Ureter (tissue), 1 donor: ENCODE results near the gene ENO4. TPM values are rescaled to one million over a fixed set of nuclear protein-coding genes. Genes with fewer than 3 reads are reported as not detected.

Source experiments
- DNase-seq: peaks from one replicate; pipeline ENCODE4 v3.0.0-alpha.2; 2020; ENCODE audit warnings: low spot score
- total RNA-seq: library from RNA; stranded (reverse); gene quantifications from one replicate; pipeline ENCODE4 v1.2.4, GENCODE V29; 2023
- donor health status: DM: yes; HTN: yes; CAD: no.

Gene ENO4
- total RNA-seq, 1 donor from 2014 or later: 0.73 TPM

GRCh38 chr10:116915340-116915739 is 66.0 kb downstream of the ENO4 start:
- DNase-seq: no peak

DNA sequence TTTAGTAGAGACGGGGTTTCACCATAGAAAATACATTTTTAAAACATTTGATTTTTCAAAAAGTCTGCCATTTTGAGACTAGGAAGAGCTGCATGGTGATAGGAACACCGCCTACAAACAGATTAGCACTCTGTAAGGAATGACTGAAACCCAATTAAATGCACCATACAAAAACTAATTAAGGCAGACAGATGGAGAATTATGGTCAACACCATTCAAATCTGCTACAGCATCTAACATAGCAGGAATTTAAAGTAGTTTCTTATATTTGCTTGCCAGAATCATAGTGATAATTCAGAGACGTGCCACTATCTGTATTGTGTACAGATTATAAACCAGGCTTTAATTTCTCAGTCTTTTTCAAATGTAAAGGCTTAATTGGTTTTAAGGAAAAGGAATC is 68.2 kb downstream of the ENO4 start:
- DNase-seq: no peak

GRCh38 chr10:116918583-116918982 is 69.3 kb downstream of the ENO4 start:
- no peak for DNase-seq

DNA sequence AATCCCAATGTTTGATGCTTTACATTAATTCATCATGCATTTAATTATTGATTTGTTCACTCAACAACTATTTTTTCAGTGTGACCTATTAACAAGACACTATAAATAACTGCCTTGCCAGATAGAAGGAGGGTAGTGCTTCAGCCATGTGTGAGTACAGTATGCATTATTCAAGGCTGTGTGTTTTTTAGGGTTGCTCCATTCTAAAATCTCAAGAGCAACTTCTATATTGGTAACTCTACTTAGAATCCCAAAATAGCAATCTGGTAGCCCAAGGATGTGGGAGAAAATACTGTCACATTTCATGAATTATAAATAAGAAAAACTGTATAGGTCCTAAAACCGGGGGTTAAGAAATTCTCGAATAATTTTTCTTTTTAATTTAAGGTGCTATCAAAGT is 69.9 kb downstream of the ENO4 start:
- DNase-seq: no peak

- no peak for DNase-seq
These were observed 70.4 kb downstream of the ENO4 start for GRCh38 chr10:116919706-116920105.

DNA sequence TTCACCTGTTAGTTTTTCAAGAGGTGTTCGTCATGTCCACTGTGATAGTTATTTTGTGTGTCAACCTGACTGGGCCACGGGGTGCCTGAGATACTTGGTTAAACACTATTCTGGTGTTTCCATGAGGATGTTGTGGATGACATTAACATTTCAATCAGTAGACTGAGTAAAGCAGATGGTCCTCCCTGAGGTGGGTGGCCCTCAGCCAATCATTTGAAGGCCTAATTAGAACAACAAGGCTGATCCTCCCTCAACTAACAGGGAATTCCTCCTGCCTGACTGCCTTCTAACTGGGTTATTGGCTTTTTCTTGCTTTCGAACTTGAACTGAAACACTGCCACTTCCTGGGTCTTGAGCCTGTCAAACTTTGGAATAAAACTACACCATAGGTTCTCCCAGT is 75.8 kb downstream of the ENO4 start:
- DNase-seq: no peak

DNA sequence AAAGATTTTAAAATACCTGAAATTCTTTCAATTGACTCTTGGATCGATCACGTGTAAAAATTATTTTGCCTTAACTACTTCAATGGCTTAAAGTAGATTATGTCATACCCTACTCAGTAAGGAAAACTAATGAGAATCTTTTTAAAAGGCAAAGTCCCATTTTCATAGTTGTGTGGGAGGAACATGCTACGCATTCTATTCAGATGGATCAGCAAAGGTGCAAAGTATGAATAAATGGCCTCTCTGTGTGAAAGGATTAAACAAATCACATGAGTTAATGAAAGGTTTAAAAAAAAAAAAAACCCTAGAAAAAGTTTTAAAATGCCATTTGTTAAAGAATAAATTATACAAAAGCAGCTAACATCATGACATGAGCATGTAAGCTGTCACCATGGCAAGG is 77.1 kb downstream of the ENO4 start:
- no peak for DNase-seq

DNA sequence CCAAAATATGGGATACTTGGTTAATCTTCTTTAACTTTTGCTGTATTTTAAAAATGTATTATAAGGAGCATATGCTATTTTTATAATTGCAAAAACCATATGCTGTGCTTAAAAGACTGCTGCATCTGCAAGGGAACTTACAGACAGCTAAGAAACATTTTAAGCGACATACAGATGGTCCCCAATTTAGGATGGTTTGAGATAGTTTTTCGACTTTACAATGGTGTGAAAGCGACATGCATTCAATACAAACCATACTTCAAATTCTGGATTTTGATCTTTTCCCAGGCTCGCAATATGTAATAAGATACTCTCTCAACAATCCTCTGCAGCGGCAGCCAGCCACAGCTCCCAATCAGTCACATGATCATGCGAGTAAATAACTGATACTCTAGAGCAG is 82.5 kb downstream of the ENO4 start:
- no peak for DNase-seq

Other genes starting within 250 kb of the ENO4 start
- not detected for gene PNLIPRP2, start 228.5 kb upstream of the ENO4 start, total RNA-seq
- 15.7 TPM for gene HSPA12A, start 106.9 kb upstream of the ENO4 start, total RNA-seq
- gene SHTN1, start 155.7 kb downstream of the ENO4 start, total RNA-seq: 17.1 TPM